ENCODE measurements around the gene ELN. TPM values are rescaled to one million over a fixed set of nuclear protein-coding genes. Genes with fewer than 3 reads are reported as not detected.

Gene ELN
- total RNA-seq, 1 experiment from 2014 or later: 0.37 TPM

DNA sequence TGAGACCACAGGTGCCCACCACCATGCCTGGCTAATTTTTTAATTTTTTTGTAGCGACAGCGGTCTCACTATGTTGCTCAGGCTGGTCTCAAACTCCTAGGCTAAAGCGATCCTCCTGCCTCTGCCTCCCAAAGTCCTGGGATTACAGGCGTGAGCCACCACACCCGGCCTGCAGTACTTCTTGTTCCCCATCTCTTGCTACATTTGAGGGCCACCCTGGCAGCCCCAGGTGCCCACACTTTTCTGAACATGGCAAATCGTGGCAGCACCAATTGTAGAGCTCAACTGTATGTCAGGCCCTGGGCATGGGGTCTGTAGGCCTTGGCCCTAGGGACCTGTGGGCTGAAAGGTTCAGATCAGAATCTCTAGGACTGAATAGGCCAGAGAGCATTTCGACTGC, 30.5 kb downstream of the ELN start:
- Histone ChIP-seq H3K79me2 (ENCODE audit: insufficient read depth, low read length) (no peaks in the 10 kb centered on the region), H3K56ac (ENCODE audit: insufficient read length, low read depth, low read length) (no peak overlapping the region), H3K23ac (ENCODE audit: insufficient read length, low read depth, low read length) (no peak overlapping the region), H2BK5ac (ENCODE audit: insufficient read length, low read length) (no peak overlapping the region), H2AFZ (ENCODE audit: low read length) (no peak overlapping the region), H3K27ac (ENCODE audit: insufficient read length, low read depth, low read length) (no peak overlapping the region), H3K4me1 (ENCODE audit: insufficient read depth, low read length) (no peaks in the 10 kb centered on the region), H2BK12ac (ENCODE audit: insufficient read length, low read depth, low read length) (no peak overlapping the region), H3K14ac (ENCODE audit: insufficient read depth, low read length) (no peak overlapping the region), H4K5ac (ENCODE audit: insufficient read length, low read depth, low read length) (no peak overlapping the region), H3T11ph (ENCODE audit: low read length) (no peak overlapping the region), H4K8ac (replicated peaks; ENCODE audit: insufficient read length, low read depth, low read length) (no peak overlapping the region), H3K4me2 (ENCODE audit: insufficient read depth, insufficient read length, low read length) (no peak overlapping the region), H3K27me3 (ENCODE audit: insufficient read depth, low read length) (no peaks in the 10 kb centered on the region), H4K91ac (ENCODE audit: insufficient read length, low read depth, low read length) (no peak overlapping the region), H3K18ac (ENCODE audit: insufficient read length, low read depth, low read length) (no peak overlapping the region), H3K23me2 (ENCODE audit: insufficient read length, low read depth, low read length, poor library complexity, severe bottlenecking) (no peaks in the 10 kb centered on the region), H2BK120ac (ENCODE audit: low read depth, low read length, poor library complexity, severe bottlenecking) (no peak overlapping the region), H4K20me1 (ENCODE audit: control insufficient read depth, insufficient read depth, insufficient read length) (no peaks in the 10 kb centered on the region), H2BK15ac (ENCODE audit: low read depth, low read length) (no peak overlapping the region), H3K9ac (ENCODE audit: extremely low read depth, insufficient read length, low read length) (no peak overlapping the region), H3K4ac (ENCODE audit: low read depth, low read length) (no peak overlapping the region), H3K9me3 (ENCODE audit: control insufficient read depth, low read depth, low read length) (no peaks in the 10 kb centered on the region), H2AK5ac (ENCODE audit: insufficient read length, low read length) (no peak overlapping the region), H3K79me1 (ENCODE audit: insufficient read depth, low read depth, low read length, poor library complexity, severe bottlenecking) (no peaks in the 10 kb centered on the region), H2BK20ac (ENCODE audit: low read depth, low read length, poor library complexity, severe bottlenecking) (no peak overlapping the region)
- Mint-ChIP-seq H3K4me1 (peaks cover 0 to 16% of the 10 kb centered on the region in 2 experiments; a peak in 3 of 4 replicates), H3K27me3 (ENCODE audit: low read depth) (peaks cover 10% of the 10 kb centered on the region), H3K9me3 (no peaks in the 10 kb centered on the region), H3K4me3 (no peak overlapping the region), H3K36me3 (ENCODE audit: insufficient read depth in 1 of 3, low read depth in 3 of 3) (no peaks in the 10 kb centered on the region), H3K27ac (no peak overlapping the region)
- DNase-seq: no peak
- TF ChIP-seq, protein P1, sequence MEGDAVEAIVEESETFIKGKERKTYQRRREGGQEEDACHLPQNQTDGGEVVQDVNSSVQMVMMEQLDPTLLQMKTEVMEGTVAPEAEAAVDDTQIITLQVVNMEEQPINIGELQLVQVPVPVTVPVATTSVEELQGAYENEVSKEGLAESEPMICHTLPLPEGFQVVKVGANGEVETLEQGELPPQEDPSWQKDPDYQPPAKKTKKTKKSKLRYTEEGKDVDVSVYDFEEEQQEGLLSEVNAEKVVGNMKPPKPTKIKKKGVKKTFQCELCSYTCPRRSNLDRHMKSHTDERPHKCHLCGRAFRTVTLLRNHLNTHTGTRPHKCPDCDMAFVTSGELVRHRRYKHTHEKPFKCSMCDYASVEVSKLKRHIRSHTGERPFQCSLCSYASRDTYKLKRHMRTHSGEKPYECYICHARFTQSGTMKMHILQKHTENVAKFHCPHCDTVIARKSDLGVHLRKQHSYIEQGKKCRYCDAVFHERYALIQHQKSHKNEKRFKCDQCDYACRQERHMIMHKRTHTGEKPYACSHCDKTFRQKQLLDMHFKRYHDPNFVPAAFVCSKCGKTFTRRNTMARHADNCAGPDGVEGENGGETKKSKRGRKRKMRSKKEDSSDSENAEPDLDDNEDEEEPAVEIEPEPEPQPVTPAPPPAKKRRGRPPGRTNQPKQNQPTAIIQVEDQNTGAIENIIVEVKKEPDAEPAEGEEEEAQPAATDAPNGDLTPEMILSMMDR (conservative IDR thresholded peaks at IDR 0.05): no peak
- WGBS (ENCODE audit: extremely low coverage, insufficient read length, low lambda C conversion rate): no CpG with 5 or more reads among the region's 7 CpGs
